DMS53 treated with DMSO at 0.1 percent for 48 hours (cell line): Measurements from ENCODE around the gene EGR4.

ENCODE experiments used
- DNase-seq: peaks from one replicate; lab custom pipeline; 2025; ENCODE audit not compliant: unreplicated experiment; lab: John Stamatoyannopoulos, UW

EGR4 gene

DNA sequence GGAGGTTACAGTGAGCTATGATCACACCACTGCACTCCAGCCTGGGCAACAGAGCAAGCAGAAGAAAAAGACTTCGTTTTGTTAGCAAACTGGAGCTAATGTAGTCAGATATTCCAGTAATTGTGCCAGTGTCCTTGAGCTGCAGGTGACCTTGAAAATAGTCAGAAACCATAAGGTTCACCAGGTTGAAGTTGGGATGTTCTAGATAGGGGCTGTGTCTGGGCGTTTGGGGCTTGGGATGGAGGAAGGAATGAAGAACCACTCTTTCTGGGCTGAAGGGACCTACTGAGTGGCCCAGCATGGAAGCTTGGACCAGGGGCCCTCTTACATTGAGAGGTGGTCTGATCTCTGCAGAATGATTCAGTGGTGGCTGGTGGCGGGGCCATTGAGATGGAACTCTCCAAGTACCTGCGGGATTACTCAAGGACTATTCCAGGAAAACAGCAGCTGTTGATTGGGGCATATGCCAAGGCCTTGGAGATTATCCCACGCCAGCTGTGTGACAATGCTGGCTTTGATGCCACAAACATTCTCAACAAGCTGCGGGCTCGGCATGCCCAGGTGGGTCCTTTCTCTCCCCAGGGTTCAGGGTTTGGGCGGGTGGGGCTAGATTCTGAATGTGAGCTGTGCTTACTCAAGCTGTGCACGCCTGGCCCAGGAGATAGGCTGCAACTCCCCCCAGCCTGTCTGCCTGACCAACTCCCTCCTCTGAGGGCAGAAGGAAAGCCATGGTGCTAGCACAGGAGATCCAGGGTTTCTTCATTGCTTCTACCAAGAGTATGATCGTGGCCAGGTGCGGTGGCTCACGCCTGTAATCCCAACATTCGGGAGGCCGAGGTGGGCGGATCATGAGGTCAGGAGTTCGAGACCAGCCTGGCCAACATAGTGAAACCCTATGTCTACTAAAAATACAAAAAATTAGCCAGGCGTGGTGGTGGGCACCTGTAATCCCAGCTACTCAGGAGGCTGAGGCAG, 42.2 kb downstream of the EGR4 start:
- no peak for DNase-seq

DNA sequence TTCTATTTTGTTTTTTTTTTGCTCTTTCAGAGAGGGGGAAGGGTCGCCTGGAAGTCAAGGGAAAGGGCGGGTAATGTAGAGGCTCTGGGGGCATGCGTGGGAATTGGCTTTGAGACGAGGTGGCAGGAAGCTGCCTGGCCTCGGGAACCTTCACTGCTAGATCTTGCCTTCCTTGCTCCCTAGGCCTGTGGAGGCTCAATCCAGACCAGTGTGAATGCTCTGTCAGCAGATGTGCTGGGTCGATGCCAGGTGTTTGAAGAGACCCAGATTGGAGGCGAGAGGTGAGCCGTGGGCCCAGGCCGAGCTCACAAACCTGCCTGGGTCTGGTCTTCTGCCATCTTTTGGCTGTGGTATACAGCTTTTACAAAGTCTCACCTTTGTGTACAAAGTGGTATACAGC, 43.7 kb downstream of the EGR4 start:
- no peak for DNase-seq

DNA sequence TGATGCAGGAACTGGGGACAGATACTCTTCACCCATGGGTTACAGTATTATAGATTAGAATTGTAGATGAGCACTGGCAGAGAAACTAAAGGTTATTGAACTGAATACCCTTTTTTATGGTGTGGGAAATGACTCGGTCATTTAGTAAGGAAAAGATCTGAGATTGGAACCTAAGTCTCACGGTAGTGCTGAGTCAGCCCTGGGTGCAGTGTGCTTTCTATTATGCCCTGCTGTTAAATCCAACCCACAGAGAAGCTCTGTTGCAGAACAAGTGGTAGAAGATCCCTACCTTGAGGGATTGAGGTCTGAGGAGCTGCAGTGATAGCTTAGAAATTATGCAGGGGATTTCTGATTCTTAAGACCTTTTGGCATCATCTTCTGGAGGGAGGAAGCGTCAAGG, 46.5 kb downstream of the EGR4 start:
- DNase-seq = no peak

DNA sequence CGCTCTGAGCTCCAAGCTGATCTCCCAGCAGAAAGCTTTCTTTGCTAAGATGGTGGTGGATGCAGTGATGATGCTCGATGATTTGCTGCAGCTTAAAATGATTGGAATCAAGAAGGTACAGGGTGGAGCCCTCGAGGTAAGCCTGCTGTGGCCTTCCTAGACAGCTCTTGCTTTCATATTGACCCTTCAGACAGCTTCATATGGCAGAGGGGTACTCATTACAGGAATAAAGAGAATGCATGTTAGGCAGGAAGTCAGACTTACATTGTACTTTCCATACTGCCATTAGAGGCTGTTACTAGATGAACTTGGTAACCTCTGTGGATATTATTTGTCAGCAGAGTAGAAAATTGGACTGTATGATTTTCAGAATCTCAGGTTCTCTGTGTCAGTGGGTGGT, 48.8 kb downstream of the EGR4 start:
- no peak for DNase-seq

DNA sequence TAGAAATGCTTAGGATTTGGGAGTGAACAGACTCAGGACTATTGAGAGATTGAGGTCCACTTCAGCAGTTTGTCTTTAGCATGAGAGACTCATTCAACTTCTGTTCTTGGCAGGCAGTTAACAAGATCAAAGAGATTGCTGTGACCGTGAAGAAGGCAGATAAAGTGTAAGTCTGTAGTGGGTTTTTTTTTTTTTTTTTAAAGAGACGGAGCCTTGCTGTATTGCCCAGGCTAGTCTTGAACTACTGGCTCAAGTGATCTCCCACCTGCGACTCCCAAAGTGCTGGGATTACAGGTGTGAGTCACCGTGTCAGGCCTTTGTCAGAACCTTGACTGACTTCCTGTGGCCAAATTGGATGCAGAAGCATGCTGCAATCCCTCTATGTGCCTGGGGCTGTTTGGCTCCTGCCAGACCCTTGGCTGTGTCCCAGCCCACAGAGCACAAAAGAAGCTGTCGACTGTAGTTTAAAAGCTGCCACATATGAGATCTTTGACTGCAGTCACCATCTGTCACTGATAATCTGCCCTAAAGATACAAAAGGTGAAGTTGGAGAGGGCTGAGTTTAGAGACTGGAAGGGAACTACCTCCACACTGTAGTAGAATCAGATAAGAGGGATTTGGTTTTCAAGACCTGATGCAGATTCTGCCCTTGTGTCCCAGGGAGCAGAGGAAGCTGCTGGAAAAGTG, 49.3 kb downstream of the EGR4 start:
- no peak for DNase-seq
